A673 (cell line): ENCODE measurements around the gene CRACDL. TPM values are rescaled to one million over a fixed set of nuclear protein-coding genes. Genes with fewer than 3 reads are reported as not detected.

ENCODE experiments used
- BruUV-seq: library from RNA; stranded (reverse); fragments of 400-500 nt; replicated peaks from 2 replicates; lab custom pipeline; 2021; lab: Mats Ljungman, UMichigan
- CTCF ChIA-PET: fragments of 300-600 bp; sonication (Branson Sonifier 250); formaldehyde crosslinking; loops from one replicate; lab custom pipeline; 2022; ENCODE audit warnings: antibody characterized with exemption; lab: Charles Lee
- POLR2A ChIA-PET: fragments of 300-600 bp; sonication (Branson Sonifier 250); formaldehyde crosslinking; loops from one replicate; lab custom pipeline; 2022; ENCODE audit warnings: antibody characterized with exemption; ENCODE audit not compliant: low non-redundant PET; lab: Charles Lee
- DNase-seq: peaks from one replicate; pipeline ENCODE4 v3.0.0-alpha.2; 2015; ENCODE audit warnings: low spot score
- H3K27ac ChIP-seq: fragments of 200-600 bp; sonication (generic); 2 replicates; pipeline ENCODE4 v1.5.1; 2016; ENCODE audit warnings: mixed run types, low read depth, mild to moderate bottlenecking, mixed read lengths, antibody characterized with exemption, low read length; ENCODE audit not compliant: poor library complexity, severe bottlenecking
- H3K27me3 ChIP-seq: fragments of 200-600 bp; sonication (generic); replicated peaks from 2 replicates; pipeline ENCODE4 v1.6.1; 2017; ENCODE audit warnings: mixed run types, low read depth, mild to moderate bottlenecking, mixed read lengths, antibody characterized with exemption, low read length; ENCODE audit not compliant: insufficient read depth, poor library complexity
- H3K36me3 ChIP-seq: fragments of 200-600 bp; sonication (generic); 2 replicates; pipeline ENCODE4 v1.6.1; 2016; ENCODE audit warnings: mixed run types, mild to moderate bottlenecking, mixed read lengths, antibody characterized with exemption, low read length; ENCODE audit not compliant: insufficient read depth, poor library complexity, severe bottlenecking
- H3K4me1 ChIP-seq: fragments of 200-600 bp; sonication (generic); 2 replicates; pipeline ENCODE4 v1.6.1; 2017; ENCODE audit warnings: mixed run types, mild to moderate bottlenecking, mixed read lengths, antibody characterized with exemption, low read length; ENCODE audit not compliant: insufficient read depth, poor library complexity, severe bottlenecking
- H3K4me3 ChIP-seq: fragments of 200-600 bp; sonication (generic); 2 replicates; pipeline ENCODE4 v1.5.1; 2016; ENCODE audit warnings: low read depth, mixed run types, mild to moderate bottlenecking, mixed read lengths, low read length; ENCODE audit not compliant: poor library complexity, severe bottlenecking
- H3K9me3 ChIP-seq: fragments of 200-600 bp; sonication (generic); 2 replicates; pipeline ENCODE4 v1.6.1; 2016; ENCODE audit warnings: mixed run types, low read depth, mild to moderate bottlenecking, mixed read lengths, antibody characterized with exemption, low read length; ENCODE audit not compliant: poor library complexity, severe bottlenecking
- CTCF ChIP-seq: fragments of 300-800, 200-600 bp; sonication (generic); conservative IDR thresholded peaks from 2 replicates; pipeline ENCODE4 v1.5.1; 2017; ENCODE audit warnings: low read depth, mild to moderate bottlenecking, antibody characterized with exemption, low read length, moderate library complexity, mixed read lengths
- EZH2 ChIP-seq: fragments of 200-600 bp; sonication (generic); IDR thresholded peaks from 2 replicates; pipeline ENCODE4 v1.6.1; 2017; ENCODE audit warnings: borderline replicate concordance, low read depth, mild to moderate bottlenecking, mixed read lengths, antibody characterized with exemption, low read length; ENCODE audit not compliant: poor library complexity, severe bottlenecking
- intact Hi-C: fragments of 100-400 bp; cut with micrococcal nuclease; formaldehyde crosslinking; loops from one replicate; pipeline ENCODE4 v1.10.0; 2022; ENCODE audit not compliant: unreplicated experiment
- total RNA-seq: library from RNA; stranded (reverse); gene quantifications from 2 replicates; pipeline ENCODE4 v1.2.3, GENCODE V29; 2021

The CRACDL gene
- total RNA-seq, 1 experiment from 2014 or later = not detected

GRCh38 chr2:98874186-98874689, 61.8 kb downstream of the CRACDL start:
- intact Hi-C loops = no loop called here
- H3K27me3 ChIP-seq = no peaks in the 10 kb centered on the region
- POLR2A ChIA-PET = no interaction called here
- H3K27ac ChIP-seq = no peak overlapping the region
- no TSS peak for BruUV-seq
- no peak for TF ChIP-seq CTCF
- TF ChIP-seq EZH2 = no peak
- H3K4me3 ChIP-seq = no peak overlapping the region
- no peaks in the 10 kb centered on the region for H3K36me3 ChIP-seq
- CTCF ChIA-PET = no interaction called here
- no peak for DNase-seq
- no peaks in the 10 kb centered on the region for H3K4me1 ChIP-seq
- no peaks in the 10 kb centered on the region for H3K9me3 ChIP-seq

GRCh38 chr2:98872526-98872925, 63.5 kb downstream of the CRACDL start:
- no peak for DNase-seq
- Histone ChIP-seq H3K27ac (no peak overlapping the region), H3K27me3 (no peaks in the 10 kb centered on the region), H3K4me3 (no peak overlapping the region), H3K9me3 (no peaks in the 10 kb centered on the region), H3K4me1 (no peaks in the 10 kb centered on the region), H3K36me3 (no peaks in the 10 kb centered on the region)
- no TSS peak for BruUV-seq
- ChIA-PET CTCF (no interaction called here), POLR2A (no interaction called here)
- TF ChIP-seq CTCF (no peak), EZH2 (no peak)
- intact Hi-C loops = no loop called here

GRCh38 chr2:98871506-98871905, 64.5 kb downstream of the CRACDL start:
- intact Hi-C loops = no loop called here
- DNase-seq = no peak

More at GRCh38 chr2:98871506-98871905, 64.5 kb downstream of the CRACDL start:
- Histone ChIP-seq H3K27ac (no peak overlapping the region), H3K36me3 (no peaks in the 10 kb centered on the region), H3K4me1 (no peaks in the 10 kb centered on the region), H3K27me3 (no peaks in the 10 kb centered on the region), H3K4me3 (no peak overlapping the region), H3K9me3 (no peaks in the 10 kb centered on the region)
- ChIA-PET CTCF (no interaction called here), POLR2A (no interaction called here)
- no TSS peak for BruUV-seq
- no peak for TF ChIP-seq EZH2
- TF ChIP-seq CTCF = no peak
